Measurements from ENCODE around the gene DPF3.
A peak's percentile ranks its signal among the peaks of the same experiment; 100 is the strongest.

The DPF3 gene

DNA sequence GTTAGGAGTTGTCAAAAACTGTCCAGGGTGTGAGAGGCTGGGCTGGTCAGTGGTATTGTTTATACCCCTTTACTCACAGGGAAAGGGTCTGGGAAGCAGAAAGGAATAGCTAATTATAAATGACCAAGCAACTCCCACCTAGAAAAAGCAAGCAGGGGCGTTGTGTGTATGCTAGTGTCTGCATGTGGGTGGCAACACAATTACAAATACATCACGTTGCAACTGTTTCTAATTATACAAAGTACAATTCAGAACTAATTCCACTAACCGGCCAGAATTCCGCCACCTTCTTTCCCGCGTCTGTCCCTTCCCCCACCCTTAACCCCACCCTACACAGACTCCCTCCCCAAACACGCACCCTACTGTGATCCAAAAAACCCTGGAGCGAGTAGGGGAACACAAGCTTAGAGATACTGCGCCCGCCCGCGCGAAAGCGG lies 2.2 kb downstream of the DPF3 start:
- TF ChIP-seq, protein P1, sequence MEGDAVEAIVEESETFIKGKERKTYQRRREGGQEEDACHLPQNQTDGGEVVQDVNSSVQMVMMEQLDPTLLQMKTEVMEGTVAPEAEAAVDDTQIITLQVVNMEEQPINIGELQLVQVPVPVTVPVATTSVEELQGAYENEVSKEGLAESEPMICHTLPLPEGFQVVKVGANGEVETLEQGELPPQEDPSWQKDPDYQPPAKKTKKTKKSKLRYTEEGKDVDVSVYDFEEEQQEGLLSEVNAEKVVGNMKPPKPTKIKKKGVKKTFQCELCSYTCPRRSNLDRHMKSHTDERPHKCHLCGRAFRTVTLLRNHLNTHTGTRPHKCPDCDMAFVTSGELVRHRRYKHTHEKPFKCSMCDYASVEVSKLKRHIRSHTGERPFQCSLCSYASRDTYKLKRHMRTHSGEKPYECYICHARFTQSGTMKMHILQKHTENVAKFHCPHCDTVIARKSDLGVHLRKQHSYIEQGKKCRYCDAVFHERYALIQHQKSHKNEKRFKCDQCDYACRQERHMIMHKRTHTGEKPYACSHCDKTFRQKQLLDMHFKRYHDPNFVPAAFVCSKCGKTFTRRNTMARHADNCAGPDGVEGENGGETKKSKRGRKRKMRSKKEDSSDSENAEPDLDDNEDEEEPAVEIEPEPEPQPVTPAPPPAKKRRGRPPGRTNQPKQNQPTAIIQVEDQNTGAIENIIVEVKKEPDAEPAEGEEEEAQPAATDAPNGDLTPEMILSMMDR (IDR thresholded peaks at IDR 0.05; ENCODE audit: insufficient read depth, low read length, poor library complexity, severe bottlenecking): no peak
- DNase-seq (ENCODE audit: extremely low read depth, insufficient read length): peak; percentile 35
- Histone ChIP-seq H3K4me3 (replicated peaks; ENCODE audit: low read depth, low read length) (peak overlapping the region; percentile 81), H3K27me3 (replicated peaks; ENCODE audit: control insufficient read depth, insufficient read depth, low read length) (no peaks in the 10 kb centered on the region), H3K36me3 (ENCODE audit: control insufficient read depth, insufficient read depth, low read length) (no peaks in the 10 kb centered on the region)

DNA sequence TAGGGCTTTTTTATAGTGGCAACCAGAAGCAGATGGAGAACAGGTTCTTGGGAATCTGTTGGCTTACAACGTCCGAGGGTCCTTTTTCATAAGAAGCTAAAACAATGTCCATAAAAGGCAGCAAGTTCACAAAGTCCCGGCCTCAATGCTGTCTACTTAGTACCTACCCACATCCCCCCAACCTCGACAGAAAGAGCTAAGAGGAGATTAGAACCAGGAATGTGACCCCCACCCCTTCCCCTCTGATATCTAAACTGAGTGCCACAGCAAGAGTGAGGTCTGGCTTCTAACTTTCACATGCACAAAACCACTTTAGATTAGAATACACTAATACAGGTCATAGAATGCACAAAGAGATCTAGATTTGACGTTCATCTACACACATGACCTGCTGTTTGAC lies 4.5 kb downstream of the DPF3 start:
- Histone ChIP-seq H3K36me3 (ENCODE audit: control insufficient read depth, insufficient read depth, low read length) (no peaks in the 10 kb centered on the region), H3K27me3 (replicated peaks; ENCODE audit: control insufficient read depth, insufficient read depth, low read length) (no peaks in the 10 kb centered on the region), H3K4me3 (replicated peaks; ENCODE audit: low read depth, low read length) (no peak overlapping the region)
- TF ChIP-seq, protein P1 (IDR thresholded peaks at IDR 0.05; ENCODE audit: insufficient read depth, low read length, poor library complexity, severe bottlenecking): no peak
- no peak for DNase-seq (ENCODE audit: extremely low read depth, insufficient read length)

DNA sequence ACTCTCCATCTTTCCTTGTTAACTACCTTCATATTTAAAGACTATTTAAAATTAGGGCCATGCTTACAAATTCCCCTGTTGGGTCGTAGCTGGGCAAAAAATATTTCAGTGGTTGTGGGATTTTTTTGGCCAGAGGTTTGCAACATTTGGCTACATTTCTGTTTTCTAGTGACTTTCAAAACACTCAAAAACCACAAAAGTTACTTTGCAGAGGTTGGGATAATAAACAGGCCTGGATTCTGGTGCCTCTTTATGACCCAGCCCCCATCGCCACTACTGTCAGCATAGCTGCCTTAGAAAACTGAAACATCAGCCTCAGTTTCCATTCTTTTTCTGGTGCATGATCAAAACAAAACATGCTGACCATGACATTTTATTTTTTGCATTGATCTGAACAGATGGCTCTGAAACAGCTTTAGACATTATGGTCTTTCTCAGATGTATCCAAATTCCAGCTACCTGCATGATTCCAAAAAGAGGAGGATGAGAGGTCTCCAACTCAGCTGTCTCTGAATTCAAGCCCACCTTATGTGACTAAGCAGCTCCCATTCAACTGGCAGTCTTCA lies 5.2 kb downstream of the DPF3 start:
- no peak overlapping the region for H3K4me3 ChIP-seq (replicated peaks; ENCODE audit: low read depth, low read length)
- H3K36me3 ChIP-seq (ENCODE audit: control insufficient read depth, insufficient read depth, low read length): no peaks in the 10 kb centered on the region
- no peak for DNase-seq (ENCODE audit: extremely low read depth, insufficient read length)
- TF ChIP-seq, protein P1 (IDR thresholded peaks at IDR 0.05; ENCODE audit: insufficient read depth, low read length, poor library complexity, severe bottlenecking): no peak
- H3K27me3 ChIP-seq (replicated peaks; ENCODE audit: control insufficient read depth, insufficient read depth, low read length): no peaks in the 10 kb centered on the region

DNA sequence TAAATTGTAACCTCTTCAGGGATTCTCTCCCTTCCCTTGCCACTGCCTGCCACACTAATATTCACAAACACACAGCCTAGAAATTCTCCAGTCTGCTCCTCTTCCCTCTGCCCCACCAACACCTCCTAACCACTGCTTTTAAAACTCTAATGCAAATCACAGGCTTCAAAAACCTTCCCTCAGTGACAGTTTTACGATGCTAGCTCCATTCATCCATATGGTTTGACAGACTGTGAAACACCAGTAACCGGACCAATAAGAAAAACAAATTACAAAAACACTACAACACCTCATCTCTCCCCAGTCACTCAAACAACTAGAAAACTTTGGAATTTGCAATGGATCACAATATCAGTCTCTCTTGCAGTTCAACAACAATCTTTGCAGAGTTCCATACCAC lies 5.7 kb downstream of the DPF3 start:
- TF ChIP-seq, protein P1 (IDR thresholded peaks at IDR 0.05; ENCODE audit: insufficient read depth, low read length, poor library complexity, severe bottlenecking): no peak
- DNase-seq (ENCODE audit: extremely low read depth, insufficient read length): no peak
- Histone ChIP-seq H3K27me3 (replicated peaks; ENCODE audit: control insufficient read depth, insufficient read depth, low read length) (no peaks in the 10 kb centered on the region), H3K36me3 (ENCODE audit: control insufficient read depth, insufficient read depth, low read length) (no peaks in the 10 kb centered on the region), H3K4me3 (replicated peaks; ENCODE audit: low read depth, low read length) (no peak overlapping the region)

DNA sequence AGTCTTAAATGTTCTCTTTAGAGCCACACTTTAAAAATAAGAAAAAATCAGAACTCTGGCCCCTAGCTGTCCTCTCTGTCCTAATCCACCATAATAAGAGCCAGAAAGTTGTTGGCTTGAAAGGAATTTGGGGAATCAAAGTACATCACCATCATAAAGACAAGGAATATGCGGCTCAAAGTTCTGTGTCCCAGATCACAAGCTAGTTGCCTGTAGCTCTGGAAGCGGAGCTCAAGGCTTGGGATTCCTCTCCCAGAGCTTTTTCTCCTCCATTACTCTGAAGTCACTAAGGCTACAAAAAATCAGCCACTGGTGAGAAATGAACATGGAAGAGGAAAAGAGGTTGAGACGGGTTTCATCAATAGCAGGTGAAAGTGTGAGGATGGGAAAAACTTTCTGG lies 6.4 kb downstream of the DPF3 start:
- Histone ChIP-seq H3K4me3 (replicated peaks; ENCODE audit: low read depth, low read length) (no peak overlapping the region), H3K36me3 (ENCODE audit: control insufficient read depth, insufficient read depth, low read length) (0 out of 2 replicates have a peak, but pooled peaks cover 1% of the 10 kb centered on the region), H3K27me3 (replicated peaks; ENCODE audit: control insufficient read depth, insufficient read depth, low read length) (no peaks in the 10 kb centered on the region)
- DNase-seq (ENCODE audit: extremely low read depth, insufficient read length): no peak
- TF ChIP-seq, protein P1 (IDR thresholded peaks at IDR 0.05; ENCODE audit: insufficient read depth, low read length, poor library complexity, severe bottlenecking): no peak

DNA sequence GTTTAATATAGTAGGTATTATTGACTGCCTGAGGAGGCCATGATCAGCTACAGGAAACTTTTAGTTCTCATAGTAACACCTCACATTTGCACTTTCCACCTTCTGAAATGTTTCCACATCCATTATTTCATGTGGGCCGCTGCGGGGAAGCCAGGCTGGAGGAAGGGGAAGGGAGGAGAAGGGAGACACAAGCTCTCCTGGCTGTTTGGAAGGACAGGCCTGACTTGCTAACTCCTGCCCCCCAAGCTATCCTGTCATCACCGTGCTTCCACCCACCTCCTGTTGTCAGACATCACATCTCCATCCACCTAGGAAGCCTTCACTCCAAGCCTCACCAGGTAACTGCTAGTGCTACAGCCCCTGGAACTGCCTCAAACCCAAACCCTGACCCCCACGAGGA lies 9.5 kb downstream of the DPF3 start:
- Histone ChIP-seq H3K36me3 (ENCODE audit: control insufficient read depth, insufficient read depth, low read length) (0 out of 2 replicates have a peak, but pooled peaks cover 1% of the 10 kb centered on the region), H3K27me3 (replicated peaks; ENCODE audit: control insufficient read depth, insufficient read depth, low read length) (no peaks in the 10 kb centered on the region), H3K4me3 (replicated peaks; ENCODE audit: low read depth, low read length) (no peak overlapping the region)
- DNase-seq (ENCODE audit: extremely low read depth, insufficient read length): no peak
- TF ChIP-seq, protein P1 (IDR thresholded peaks at IDR 0.05; ENCODE audit: insufficient read depth, low read length, poor library complexity, severe bottlenecking): no peak
